ENCODE results near the gene RFC2.

- TF ChIP-seq EP300 (IDR thresholded peaks at IDR 0.05; ENCODE audit: borderline replicate concordance) (no peak), REST (IDR thresholded peaks at IDR 0.05; ENCODE audit: low read depth) (no peak), TCF12 (IDR thresholded peaks at IDR 0.05; ENCODE audit: low read depth) (no peak), FOXM1 (IDR thresholded peaks at IDR 0.05; ENCODE audit: borderline replicate concordance, low read depth) (no peak), EGR1 (IDR thresholded peaks at IDR 0.05) (no peak), TEAD4 (IDR thresholded peaks at IDR 0.05) (no peak), CREB1 (IDR thresholded peaks at IDR 0.05; ENCODE audit: low read depth) (no peak), CEBPB (IDR thresholded peaks at IDR 0.05) (no peak)
- TF ChIP-seq, protein P1, sequence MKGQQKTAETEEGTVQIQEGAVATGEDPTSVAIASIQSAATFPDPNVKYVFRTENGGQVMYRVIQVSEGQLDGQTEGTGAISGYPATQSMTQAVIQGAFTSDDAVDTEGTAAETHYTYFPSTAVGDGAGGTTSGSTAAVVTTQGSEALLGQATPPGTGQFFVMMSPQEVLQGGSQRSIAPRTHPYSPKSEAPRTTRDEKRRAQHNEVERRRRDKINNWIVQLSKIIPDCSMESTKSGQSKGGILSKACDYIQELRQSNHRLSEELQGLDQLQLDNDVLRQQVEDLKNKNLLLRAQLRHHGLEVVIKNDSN (IDR thresholded peaks at IDR 0.05), result no peak
These were observed 46.7 kb upstream of the RFC2 start for GRCh38 chr7:74300926-74301325.
